GM19463 (cell line): ENCODE measurements around the gene ATP8B4.

Experiments used
- ATAC-seq: cut with Tn5 transposase; IDR thresholded peaks from one replicate; pipeline ENCODE4 v1.9.1; 2021; ENCODE audit warnings: mild to moderate bottlenecking, moderate library complexity; ENCODE audit not compliant: unreplicated experiment

The ATP8B4 gene

GRCh38 chr15:49900006-49900902 lies 218.8 kb downstream of the ATP8B4 start:
- ATAC-seq, result no peak

- no peak for ATAC-seq
Measured at GRCh38 chr15:49898575-49899283, 220.3 kb downstream of the ATP8B4 start.

- no peak for ATAC-seq
Measured at GRCh38 chr15:49898097-49898496, 220.9 kb downstream of the ATP8B4 start.

DNA sequence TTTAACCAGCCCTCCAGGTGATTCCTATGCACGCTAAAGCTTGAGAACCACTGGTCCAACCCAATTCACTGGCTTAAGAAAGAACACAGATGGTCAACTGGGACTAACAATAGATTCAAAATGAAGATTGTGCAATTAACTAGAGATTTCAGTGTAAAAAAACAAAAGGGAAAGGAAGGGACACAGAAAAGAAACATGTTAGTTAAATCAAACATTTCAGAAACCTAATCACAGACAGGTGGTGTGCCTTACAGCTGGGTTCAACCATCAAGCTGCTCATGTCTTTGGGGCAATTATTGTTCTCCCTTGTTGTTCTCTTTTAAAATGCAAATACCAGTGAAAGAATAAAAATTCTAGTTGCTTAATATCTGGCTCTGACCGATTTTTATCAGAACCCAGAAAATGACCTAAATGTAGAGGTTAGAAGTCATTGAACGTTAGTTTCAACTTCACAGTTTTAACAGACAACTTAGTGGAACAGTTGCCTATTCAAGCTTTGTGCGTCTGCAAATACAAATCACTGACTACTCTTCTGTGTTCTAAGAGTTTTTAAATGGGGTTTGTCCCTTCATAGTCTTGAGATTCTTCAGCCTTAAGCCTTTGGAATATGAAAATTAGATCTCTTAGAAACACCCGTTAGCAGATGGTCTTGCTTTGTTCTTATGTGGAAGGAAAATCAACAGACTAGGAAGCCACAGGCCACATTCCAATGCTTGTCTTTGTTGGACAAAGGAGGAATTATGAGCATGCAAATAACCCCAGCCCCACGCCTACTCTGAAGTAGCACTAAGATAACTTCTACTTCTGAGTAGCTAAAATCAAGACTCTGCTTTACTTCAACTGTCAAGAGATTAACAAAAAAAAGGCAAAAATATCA lies 223.4 kb downstream of the ATP8B4 start:
- no peak for ATAC-seq

DNA sequence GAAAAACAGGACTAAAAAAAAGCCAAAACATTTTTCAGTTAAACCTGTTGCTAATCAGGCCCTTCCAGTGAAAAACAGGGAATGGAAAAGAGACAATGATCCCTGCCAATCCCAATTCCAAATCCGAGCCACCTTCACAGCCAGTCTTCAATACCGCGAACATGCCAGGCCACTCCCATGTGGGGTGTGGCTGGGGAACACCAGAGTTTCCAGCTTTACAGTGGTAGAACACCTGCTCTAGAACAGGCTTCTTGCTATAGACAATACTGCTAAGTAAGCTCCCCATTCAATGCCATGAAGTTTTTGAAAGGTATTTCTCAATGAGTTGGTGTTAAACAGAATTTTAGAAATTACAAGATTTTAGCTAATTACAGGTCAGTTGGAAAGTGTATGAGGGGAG lies 228.3 kb downstream of the ATP8B4 start:
- no peak for ATAC-seq

- no peak for ATAC-seq
Measured at GRCh38 chr15:49889536-49889935, 229.5 kb downstream of the ATP8B4 start.

- ATAC-seq, result no peak
Measured at GRCh38 chr15:49888734-49889133, 230.3 kb downstream of the ATP8B4 start.

GRCh38 chr15:49888323-49888693 lies 230.7 kb downstream of the ATP8B4 start:
- no peak for ATAC-seq

- ATAC-seq, result no peak
Measured at GRCh38 chr15:49887659-49888322, 231.2 kb downstream of the ATP8B4 start.

DNA sequence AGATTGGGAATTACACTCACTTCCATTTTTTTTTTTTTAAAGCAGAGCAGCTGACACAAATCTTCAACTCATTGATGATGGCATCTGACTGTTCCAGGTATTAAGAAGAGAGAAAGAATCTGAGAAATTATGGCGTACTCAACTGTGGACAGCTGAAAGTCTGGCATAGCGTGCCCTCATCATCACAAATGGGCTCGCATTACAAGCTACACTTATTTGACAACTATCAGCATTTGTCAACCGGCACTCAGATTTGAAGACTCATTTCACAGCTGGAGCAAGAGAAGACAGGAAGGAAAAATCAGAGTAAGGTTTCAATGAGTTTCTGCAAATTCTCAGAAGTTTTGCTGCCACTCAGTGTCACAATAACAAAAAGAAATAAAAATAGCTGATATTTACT lies 235.9 kb downstream of the ATP8B4 start:
- no peak for ATAC-seq

GRCh38 chr15:49881866-49882265 lies 237.2 kb downstream of the ATP8B4 start:
- no peak for ATAC-seq

- no peak for ATAC-seq
Measured at GRCh38 chr15:49881433-49881832, 237.6 kb downstream of the ATP8B4 start.

DNA sequence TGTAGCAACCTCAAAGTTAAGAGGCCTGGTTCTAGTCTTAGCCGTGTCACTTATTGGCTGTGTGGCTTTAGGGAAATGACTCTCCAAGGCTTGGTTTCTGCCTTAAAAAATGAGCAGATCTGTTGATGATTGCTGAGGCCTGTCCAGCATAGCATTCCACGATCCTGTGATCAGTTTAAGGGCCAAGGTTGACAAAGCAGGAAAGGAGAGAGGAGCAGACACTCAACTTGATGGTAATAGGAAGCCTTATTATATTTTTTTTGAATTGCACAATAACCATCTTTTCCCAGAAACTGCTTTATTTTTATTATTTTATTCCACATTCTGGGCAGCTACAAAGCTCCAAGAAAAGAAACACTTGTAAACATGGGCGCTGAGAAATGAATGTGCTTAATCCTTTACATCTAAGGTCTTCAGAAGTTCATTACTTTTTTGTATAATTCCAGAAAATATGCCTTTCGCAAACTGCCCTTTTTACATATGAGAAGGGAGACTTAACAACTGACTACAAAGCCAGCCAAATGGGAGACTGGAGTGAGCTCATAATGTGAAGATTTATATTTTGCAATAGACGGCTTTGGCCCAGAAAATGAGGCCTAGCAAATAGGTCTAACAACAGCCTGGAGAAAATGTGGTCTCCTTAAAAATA lies 241.0 kb downstream of the ATP8B4 start:
- ATAC-seq, result no peak

- ATAC-seq, result no peak
Measured at GRCh38 chr15:49877117-49877872, 241.7 kb downstream of the ATP8B4 start.

- ATAC-seq, result no peak
Measured at GRCh38 chr15:49876401-49877038, 242.5 kb downstream of the ATP8B4 start.

DNA sequence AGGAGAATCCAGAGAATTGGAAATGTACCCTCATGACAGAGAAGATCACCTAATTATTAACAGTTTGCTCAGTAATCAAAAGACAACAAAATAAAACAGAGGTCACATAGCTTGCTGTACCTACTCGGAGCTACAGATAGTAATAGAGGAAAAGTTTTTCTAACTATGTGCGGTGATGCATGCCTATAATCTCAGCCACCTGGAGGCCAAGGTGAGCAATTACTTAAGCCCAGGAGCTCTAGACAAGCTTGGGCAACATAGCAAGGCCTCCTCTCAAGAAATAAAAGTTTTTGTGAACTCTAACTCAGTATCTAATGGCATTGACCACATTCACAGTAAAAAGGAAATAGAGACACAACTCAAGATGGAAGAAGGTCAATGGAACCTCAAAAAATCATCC lies 243.6 kb downstream of the ATP8B4 start:
- ATAC-seq, result no peak

DNA sequence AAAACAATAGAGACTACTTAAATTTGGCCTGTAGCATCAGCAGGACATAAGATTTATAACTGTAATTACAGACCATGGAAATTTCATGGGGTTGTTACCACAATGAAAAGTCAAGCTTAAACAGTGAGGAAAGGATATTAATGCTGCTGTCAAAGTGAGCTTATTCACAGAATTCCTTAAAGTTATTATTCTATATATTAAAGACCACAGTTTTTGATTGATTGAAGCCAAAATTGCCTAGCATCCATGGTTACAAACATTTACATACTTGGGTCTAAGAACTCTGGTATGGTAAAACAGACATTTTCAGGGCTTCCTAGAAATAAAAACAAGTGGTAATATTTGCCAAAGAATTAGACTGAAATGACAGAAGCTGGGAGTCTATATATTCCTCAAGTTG lies 248.6 kb downstream of the ATP8B4 start:
- no peak for ATAC-seq

- ATAC-seq, result no peak
Measured at GRCh38 chr15:49868348-49868747, 250.7 kb downstream of the ATP8B4 start.
